Endothelial cell of umbilical vein (primary cell): Measurements from ENCODE around the gene PRKG1.

Source experiments
- CTCF ChIP-seq, 2 donors: IDR thresholded peaks; 1 replicate in 1 of 2; 2 replicates in 1 of 2; pipeline ENCODE4 v1.5.1; 2011; ENCODE audit warnings: low read length in 2 of 2, mild to moderate bottlenecking in 2 of 2, moderate library complexity in 2 of 2, control low read depth in 1 of 2, inconsistent platforms in 1 of 2, low read depth in 1 of 2; ENCODE audit not compliant: insufficient read depth in 1 of 2; ENCODE audit errors: extremely low read depth in 1 of 2
- EZH2 ChIP-seq: IDR thresholded peaks from 2 replicates; pipeline ENCODE4 v1.6.1; 2012; ENCODE audit warnings: borderline replicate concordance, low read depth, mild to moderate bottlenecking, moderate library complexity, low read length, inconsistent platforms; ENCODE audit not compliant: severe bottlenecking
- FOS ChIP-seq: IDR thresholded peaks from 2 replicates; pipeline ENCODE4 v1.6.1; 2011; ENCODE audit warnings: mild to moderate bottlenecking, low read length, moderate library complexity, borderline replicate concordance; ENCODE audit not compliant: insufficient read depth
- GATA2 ChIP-seq: IDR thresholded peaks from 2 replicates; pipeline ENCODE4 v1.7.0; 2011; ENCODE audit warnings: low read depth, mild to moderate bottlenecking, moderate library complexity, mixed read lengths, low read length; ENCODE audit not compliant: insufficient read length, insufficient read depth
- JUN ChIP-seq: IDR thresholded peaks from 2 replicates; pipeline ENCODE4 v1.6.1; 2011; ENCODE audit warnings: borderline replicate concordance, low read depth; ENCODE audit not compliant: insufficient read length, insufficient read depth
- MAX ChIP-seq: IDR thresholded peaks from 2 replicates; pipeline ENCODE4 v1.6.1; 2011; ENCODE audit not compliant: insufficient read depth, insufficient read length
- MYC ChIP-seq: IDR thresholded peaks from one replicate; pipeline ENCODE4 v1.6.1; 2011; ENCODE audit warnings: mild to moderate bottlenecking, low read depth, low read length
- POLR2A ChIP-seq: IDR thresholded peaks from 2 replicates; pipeline ENCODE4 v1.6.1; 2012; ENCODE audit warnings: low read depth, mild to moderate bottlenecking, control low read depth, low read length
- POLR2AphosphoS5 ChIP-seq: IDR thresholded peaks from 2 replicates; pipeline ENCODE4 v1.6.1; 2012; ENCODE audit warnings: low read depth, mild to moderate bottlenecking, control low read depth, low read length, moderate library complexity; ENCODE audit not compliant: insufficient read depth

GRCh38 chr10:51590818-51591217, 516.5 kb downstream of the PRKG1 start:
- TF ChIP-seq POLR2AphosphoS5 (no peak), CTCF (IDR thresholded peaks at IDR 0.05; ENCODE audit: extremely low read depth in 1 of 2, insufficient read depth in 1 of 2, low read depth in 1 of 2, low read length in 2 of 2) (no peak), MAX (no peak), JUN (no peak), FOS (no peak), MYC (no peak), EZH2 (no peak), POLR2A (no peak), GATA2 (no peak)
